ENCODE measurements around the gene CAPS.

CAPS gene

GRCh38 chr19:5934774-5935472 is 20.9 kb downstream of the CAPS start:
- DNase-seq (ENCODE audit: low read depth) = no peak

GRCh38 chr19:5935473-5936291 is 21.6 kb downstream of the CAPS start:
- no peak for DNase-seq (ENCODE audit: low read depth)

DNA sequence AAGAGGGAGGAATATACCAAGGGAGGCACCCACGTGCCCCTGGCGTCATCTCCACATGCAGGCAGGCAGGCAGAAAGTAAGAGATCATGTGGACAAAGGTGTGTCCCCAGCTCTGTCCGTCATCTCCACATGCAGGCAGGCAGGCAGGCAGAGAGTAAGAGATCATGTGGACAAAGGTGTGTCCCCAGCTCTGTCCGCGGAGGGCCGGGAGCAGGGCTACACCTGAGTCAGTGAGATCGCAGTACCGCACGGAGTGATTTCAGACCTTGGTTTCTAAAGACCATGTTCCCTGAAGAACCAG is 22.2 kb downstream of the CAPS start:
- DNase-seq (ENCODE audit: low read depth) = no peak

GRCh38 chr19:5937550-5937949 is 23.5 kb downstream of the CAPS start:
- no peak for DNase-seq (ENCODE audit: low read depth)

GRCh38 chr19:5940260-5941208 is 26.5 kb downstream of the CAPS start:
- DNase-seq (ENCODE audit: low read depth) = no peak

DNA sequence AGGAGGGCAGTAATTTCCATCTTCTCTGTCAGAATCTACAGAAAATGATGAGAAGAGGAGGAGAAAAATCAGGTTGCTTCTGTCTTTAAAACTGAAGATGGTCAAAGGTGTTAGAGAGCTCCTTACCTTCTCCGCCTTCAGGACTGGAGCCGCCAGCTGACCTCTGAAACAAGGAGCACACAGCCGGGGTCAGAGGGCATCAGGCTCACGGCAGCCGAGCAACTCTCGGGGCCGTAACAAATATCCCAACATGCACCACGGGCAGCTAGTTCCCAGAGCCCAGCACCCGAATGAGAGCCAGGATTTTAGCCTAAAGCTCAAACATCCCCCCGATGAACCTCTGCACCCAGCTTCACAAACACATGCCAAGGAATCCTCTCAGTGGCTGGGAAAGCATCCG is 27.6 kb downstream of the CAPS start:
- DNase-seq (ENCODE audit: low read depth) = no peak

DNA sequence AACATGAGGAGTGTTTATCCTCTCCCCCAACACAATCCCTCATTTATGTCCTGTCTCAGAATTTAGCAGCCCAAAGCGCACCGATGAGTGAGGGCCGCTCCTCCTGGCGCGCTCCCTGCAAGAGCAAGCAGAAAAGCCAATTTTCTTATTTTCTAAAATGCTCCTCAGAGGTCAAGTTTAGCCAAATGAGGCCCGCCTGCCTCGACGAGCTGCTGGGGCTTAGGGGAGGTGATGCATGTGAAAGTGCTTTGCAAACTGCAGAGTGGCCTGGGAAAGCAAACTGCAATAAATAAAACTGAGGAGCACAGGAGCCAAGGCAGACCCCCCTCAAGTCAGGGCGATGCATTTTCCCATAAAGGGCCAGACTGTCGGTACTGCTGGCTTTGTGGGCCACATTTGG is 29.0 kb downstream of the CAPS start:
- no peak for DNase-seq (ENCODE audit: low read depth)

DNA sequence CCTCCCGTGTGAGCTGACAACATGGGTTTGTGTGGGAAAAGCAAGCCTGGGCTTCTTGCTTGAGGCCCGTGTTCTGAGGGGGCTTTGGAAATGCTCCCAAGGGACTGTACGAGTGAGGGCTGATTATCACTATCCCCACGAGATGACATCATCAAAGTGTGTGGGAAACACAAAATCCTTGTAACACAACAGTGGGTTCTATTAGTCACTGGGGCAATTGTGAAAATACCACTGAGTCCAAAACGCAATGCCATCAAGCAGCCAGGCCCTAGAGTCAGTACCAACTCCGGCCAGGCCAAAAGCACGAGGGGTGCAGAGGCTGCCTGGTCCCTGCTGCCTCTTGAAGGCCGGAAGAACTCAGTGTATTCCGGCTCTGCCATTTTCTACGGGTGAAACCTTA is 29.6 kb downstream of the CAPS start:
- no peak for DNase-seq (ENCODE audit: low read depth)

GRCh38 chr19:5947435-5947834 is 33.4 kb downstream of the CAPS start:
- no peak for DNase-seq (ENCODE audit: low read depth)

- DNase-seq (ENCODE audit: low read depth) = no peak
These were observed 34.9 kb downstream of the CAPS start for GRCh38 chr19:5948752-5949564.

DNA sequence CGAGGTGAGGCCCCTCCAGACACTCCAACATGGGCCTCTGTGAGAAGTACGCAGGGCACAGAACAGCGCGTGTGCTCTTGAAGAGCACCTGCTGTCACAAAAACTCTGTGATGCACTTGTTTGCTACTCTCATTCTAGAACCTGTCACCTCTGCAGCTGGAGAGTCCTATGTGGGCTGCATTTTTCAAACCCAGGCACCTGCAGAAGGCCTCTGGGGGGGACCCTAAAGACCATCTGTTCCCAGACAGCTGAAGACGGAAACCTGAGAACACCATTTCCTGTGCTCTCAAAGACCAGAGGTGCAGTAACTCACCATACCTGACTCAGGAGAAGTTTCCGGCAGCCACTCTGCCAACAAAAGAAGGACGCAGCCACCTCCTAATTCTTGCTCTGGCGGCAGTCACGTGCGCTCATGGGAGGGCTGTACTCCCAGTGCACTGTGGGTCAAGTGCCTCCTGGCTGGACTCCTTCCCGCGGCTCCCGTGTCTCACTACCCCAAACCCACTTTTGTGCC is 35.8 kb downstream of the CAPS start:
- no peak for DNase-seq (ENCODE audit: low read depth)

DNA sequence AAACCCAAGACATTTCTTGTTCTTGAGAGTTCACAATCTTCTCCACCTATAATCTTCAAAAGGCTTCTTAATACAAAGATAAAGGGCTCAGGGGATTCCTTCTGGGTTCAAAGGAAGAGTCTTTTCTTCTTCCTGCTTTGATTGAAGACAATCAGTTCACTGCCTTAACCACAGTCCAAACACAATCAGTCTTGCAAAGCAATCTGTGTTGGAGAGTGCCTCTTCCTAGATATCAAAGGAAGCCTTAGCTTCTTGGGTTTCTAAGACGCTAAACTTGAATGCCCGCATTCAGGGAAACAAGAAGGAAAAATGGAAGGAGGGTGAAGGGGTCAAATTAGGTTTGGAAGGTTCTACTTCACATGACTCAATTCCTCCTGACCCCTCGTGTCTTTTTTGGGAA is 36.7 kb downstream of the CAPS start:
- no peak for DNase-seq (ENCODE audit: low read depth)

GRCh38 chr19:5951338-5951861 is 37.3 kb downstream of the CAPS start:
- no peak for DNase-seq (ENCODE audit: low read depth)

GRCh38 chr19:5952193-5953029 is 38.4 kb downstream of the CAPS start:
- no peak for DNase-seq (ENCODE audit: low read depth)

DNA sequence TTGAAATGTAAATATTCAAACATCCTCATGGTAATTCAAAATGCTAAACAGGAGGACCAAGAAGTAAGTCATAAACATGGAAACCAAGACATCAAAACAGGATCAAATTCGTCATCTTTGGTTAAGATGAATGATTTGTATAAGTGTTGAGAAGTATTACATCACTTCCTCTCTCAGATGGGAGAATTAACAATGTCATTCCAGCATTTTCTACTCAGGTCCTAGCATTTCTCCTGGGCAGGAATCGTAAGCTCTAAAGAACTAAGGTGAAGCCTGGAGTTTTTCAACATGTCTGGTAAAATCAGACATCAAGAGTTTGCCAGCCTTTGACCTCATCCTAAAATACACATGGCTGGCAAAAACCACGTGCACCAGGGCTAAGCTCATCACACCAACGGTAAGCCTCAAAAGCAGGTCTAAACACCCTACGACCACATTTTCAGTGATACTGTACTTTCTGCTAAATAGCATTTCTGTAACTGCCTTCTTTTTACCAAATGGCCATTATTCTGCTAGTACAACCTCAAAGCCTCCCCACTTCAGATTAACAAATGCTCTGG is 39.1 kb downstream of the CAPS start:
- no peak for DNase-seq (ENCODE audit: low read depth)

- DNase-seq (ENCODE audit: low read depth) = no peak
These were observed 39.7 kb downstream of the CAPS start for GRCh38 chr19:5953680-5954213.

DNA sequence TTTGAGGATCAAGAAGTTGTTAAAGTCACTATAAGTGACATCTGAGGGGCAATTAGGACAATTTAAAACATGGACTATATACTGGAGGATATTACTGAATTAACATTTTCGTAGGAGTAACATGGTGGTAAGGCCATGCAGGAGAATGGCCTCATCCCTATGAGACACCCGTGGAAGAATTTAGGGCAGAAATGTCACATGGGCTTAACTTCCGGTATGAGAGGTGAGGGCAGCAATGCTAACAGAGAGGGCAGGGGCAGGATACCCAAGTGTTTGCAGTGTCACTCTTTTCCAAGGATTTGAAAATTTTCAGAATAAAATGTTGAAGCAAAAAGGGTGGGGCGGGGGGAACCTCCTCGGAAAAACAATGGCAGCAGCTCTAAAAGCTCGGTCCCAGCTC is 40.2 kb downstream of the CAPS start:
- DNase-seq (ENCODE audit: low read depth) = no peak

DNA sequence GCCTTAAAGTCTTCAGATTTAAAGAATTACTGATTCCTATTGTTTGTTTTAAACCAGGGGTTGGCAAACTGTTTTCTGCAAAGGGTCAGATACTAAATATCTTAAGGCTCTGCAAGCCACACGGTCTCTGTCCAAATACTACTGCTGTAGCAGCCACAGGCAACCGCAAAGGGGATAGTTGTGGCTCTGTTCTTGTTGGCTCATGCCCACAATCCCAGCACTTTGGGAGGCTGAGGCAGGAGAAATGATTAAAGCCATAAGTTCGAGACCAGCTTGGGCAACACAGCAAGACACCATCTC is 41.5 kb downstream of the CAPS start:
- DNase-seq (ENCODE audit: low read depth) = no peak

DNA sequence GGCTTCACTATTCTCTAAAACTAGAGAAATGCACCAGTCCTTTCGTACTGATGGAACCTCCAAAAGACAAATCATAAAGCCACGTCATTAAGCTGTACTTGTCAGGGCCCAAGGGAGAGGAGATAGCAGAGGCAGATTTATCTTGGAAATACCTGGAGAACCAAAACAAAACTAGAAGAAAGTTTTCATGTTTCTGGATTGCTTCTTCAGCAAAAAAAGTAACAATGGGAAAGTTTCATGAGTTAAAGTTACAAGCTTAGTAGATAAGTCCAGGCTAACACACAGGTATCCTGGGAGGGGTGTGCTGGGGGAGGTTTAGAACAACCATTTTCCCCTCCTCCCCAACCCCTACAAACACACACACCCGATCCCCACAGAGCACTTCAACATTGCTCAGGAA is 42.3 kb downstream of the CAPS start:
- DNase-seq (ENCODE audit: low read depth) = no peak

GRCh38 chr19:5956728-5957127 is 42.7 kb downstream of the CAPS start:
- no peak for DNase-seq (ENCODE audit: low read depth)

Measured in stimulated activated CD8-positive, alpha-beta memory T cell treated with anti-CD3 and anti-CD28 coated beads, Interleukin-12 subunit alpha, Interleukin-12 subunit beta, amount 100 ng/mL, for 4 hours (primary cell).